Esophagus squamous epithelium (tissue), 5 donors: ENCODE measurements around the gene C2orf76. TPM values are rescaled to one million over a fixed set of nuclear protein-coding genes. Genes with fewer than 3 reads are reported as not detected.

Experiments used
- DNase-seq: peaks from one replicate; lab custom pipeline; 2025; lab: John Stamatoyannopoulos, UW
- H3K27ac ChIP-seq, 4 donors: fragments of 200-600 bp; sonication (generic); one replicate each; pipeline ENCODE4 v1.5.1; 2016 to 2019; ENCODE audit warnings: mild to moderate bottlenecking in 1 of 4
- H3K27me3 ChIP-seq, 4 donors: fragments of 200-600 bp; sonication (generic); 1 replicate in 3 of 4; 2 replicates in 1 of 4; pipeline versions ENCODE4 v1.5.1 to v1.6.0; 2017 to 2021; ENCODE audit warnings: antibody characterized with exemption in 1 of 4
- H3K36me3 ChIP-seq, 3 donors: fragments of 200-600 bp; sonication (generic); one replicate each; pipeline ENCODE4 v1.5.1; 2016 to 2019
- H3K4me1 ChIP-seq, 3 donors: fragments of 200-600 bp; sonication (generic); one replicate each; pipeline ENCODE4 v1.5.1; 2017 to 2019
- H3K4me3 ChIP-seq, 4 donors: fragments of 200-600 bp; sonication (generic); 1 replicate in 3 of 4; 2 replicates in 1 of 4; pipeline ENCODE4 v1.5.1; 2016 to 2019; ENCODE audit warnings: mild to moderate bottlenecking in 2 of 4, moderate library complexity in 1 of 4
- H3K9me3 ChIP-seq, 3 donors: fragments of 200-600 bp; sonication (generic); one replicate each; pipeline ENCODE4 v1.5.1; 2016 to 2019
- CTCF ChIP-seq, 6 experiments: fragments of 450-650 bp in 4 of 6; fragments of 200-600 bp in 2 of 6; sonication (generic) in 2 of 6; IDR thresholded peaks; one replicate each; pipeline ENCODE4 v1.5.1; 2016 to 2019; ENCODE audit warnings: antibody characterized with exemption in 6 of 6, mild to moderate bottlenecking in 4 of 6, moderate library complexity in 4 of 6
- POLR2A ChIP-seq, 4 donors: fragments of 450-650 bp; IDR thresholded peaks; one replicate each; pipeline ENCODE4 v1.6.1; 2017; ENCODE audit warnings: antibody characterized with exemption in 4 of 4, mild to moderate bottlenecking in 4 of 4, moderate library complexity in 3 of 4
- WGBS, 2 donors: methylation state at CpG; one replicate each; pipeline ENCODE4 v1.1.5; 2018; 5-methylcytosine and 5-hydroxymethylcytosine counted together
- intact Hi-C: fragments of 100-400 bp; cut with DNase I; formaldehyde crosslinking; loops from one replicate; pipeline ENCODE4 v1.15.0; 2022
- total RNA-seq, 4 donors: library from RNA; depleted of rRNA; stranded (reverse); fragments of >200 nt; gene quantifications; one replicate each; pipeline ENCODE4 v1.1.0, GENCODE V29; 2016
- donor health status: DM: yes; HTN: yes; CAD: no.

C2orf76 gene
- total RNA-seq, 4 donors from 2014 or later = 5.7 to 9.7 (median 8.4) TPM

GRCh38 chr2:119397196-119397595, 30.6 kb upstream of the C2orf76 start:
- intact Hi-C loops = no loop called here
- Histone ChIP-seq H3K4me1 (peaks cover 0 to 10% (median 0%) of the 10 kb centered on the region in 3 donors), H3K4me3 (no peak overlapping the region), H3K9me3 (no peaks in the 10 kb centered on the region), H3K27ac (no peak overlapping the region), H3K36me3 (no peaks in the 10 kb centered on the region), H3K27me3 (no peaks in the 10 kb centered on the region)
- WGBS, 2 donors = 77% methylated on average over 4 of the region's 6 CpGs; no CpG with 5 or more reads in 1 of the 2 donors
- TF ChIP-seq CTCF (IDR thresholded peaks at IDR 0.05) = no peak
- no peak for TF ChIP-seq POLR2A (IDR thresholded peaks at IDR 0.05)
- no peak for DNase-seq

- H3K27me3 ChIP-seq = no peaks in the 10 kb centered on the region
- H3K9me3 ChIP-seq = no peaks in the 10 kb centered on the region
- peaks cover 6 to 22% (median 7%) of the 10 kb centered on the region in 3 donors for H3K4me1 ChIP-seq
- H3K36me3 ChIP-seq = no peaks in the 10 kb centered on the region
- no peak overlapping the region for H3K4me3 ChIP-seq
- WGBS, 2 donors = 78 to 82% methylated on average over 2 to 3 of the region's 3 CpGs
- intact Hi-C loops = no loop called here
- H3K27ac ChIP-seq = no peak overlapping the region
- DNase-seq = no peak
- TF ChIP-seq POLR2A (IDR thresholded peaks at IDR 0.05) (no peak), CTCF (IDR thresholded peaks at IDR 0.05) (no peak)
Measured at GRCh38 chr2:119393971-119394748, 27.5 kb upstream of the C2orf76 start.

- intact Hi-C loops = no loop called here
- Histone ChIP-seq H3K36me3 (no peaks in the 10 kb centered on the region), H3K4me1 (peaks cover 12 to 40% (median 27%) of the 10 kb centered on the region in 3 donors), H3K27ac (peak overlapping the region; percentile 22 to 86 (median 53)), H3K4me3 (no peak overlapping the region), H3K9me3 (no peaks in the 10 kb centered on the region), H3K27me3 (no peaks in the 10 kb centered on the region)
- TF ChIP-seq CTCF (IDR thresholded peaks at IDR 0.05) = no peak
- TF ChIP-seq POLR2A (IDR thresholded peaks at IDR 0.05) = no peak
- no peak for DNase-seq
- 29 to 32% methylated on average over 5 of the region's 5 CpGs for WGBS, 2 donors
Measured at GRCh38 chr2:119389615-119390306, 23.1 kb upstream of the C2orf76 start.

- DNase-seq = no peak
- H3K4me3 ChIP-seq = no peak overlapping the region
- intact Hi-C loops = no loop called here
- H3K27ac ChIP-seq = peak overlapping the region; percentile 75 to 86 (median 82)
- TF ChIP-seq CTCF (IDR thresholded peaks at IDR 0.05) (peak in 3 of 6 experiments; percentile 5 to 34 (median 13)), POLR2A (IDR thresholded peaks at IDR 0.05) (no peak)
- H3K4me1 ChIP-seq = peaks cover 12 to 56% (median 34%) of the 10 kb centered on the region in 3 donors
- no peaks in the 10 kb centered on the region for H3K9me3 ChIP-seq
- 13 to 23% methylated on average over 6 to 8 of the region's 9 CpGs for WGBS, 2 donors
- no peaks in the 10 kb centered on the region for H3K36me3 ChIP-seq
- no peaks in the 10 kb centered on the region for H3K27me3 ChIP-seq
Measured at GRCh38 chr2:119387381-119388129, 20.9 kb upstream of the C2orf76 start.
